IMR-90 (cell line): Measurements from ENCODE around the gene CWC22.

Source experiments
- CHD1 ChIP-seq: IDR thresholded peaks from 2 replicates; pipeline ENCODE4 v1.6.1; 2012; ENCODE audit warnings: low read depth, low read length, improper control_type of control experiment
- CTCF ChIP-seq: conservative IDR thresholded peaks from 2 replicates; pipeline ENCODE4 v1.5.1; 2012; ENCODE audit warnings: mild to moderate bottlenecking, low read depth, low read length, improper control_type of control experiment
- SMC3 ChIP-seq: fragments of 150-350 bp; IDR thresholded peaks from 2 replicates; pipeline ENCODE4 v1.6.1; 2016; ENCODE audit warnings: low read depth, mild to moderate bottlenecking, antibody characterized with exemption, low read length, moderate library complexity

- no peak for TF ChIP-seq CTCF
- TF ChIP-seq CHD1: no peak
- no peak for TF ChIP-seq SMC3
Measured at GRCh38 chr2:179995741-179996515, 11.2 kb downstream of the CWC22 start.
